PC-9 (cell line): ENCODE data around the gene PTPRD.

Experiments used
- EZH2 ChIP-seq: fragments of 200-600 bp; sonication (generic); IDR thresholded peaks from 2 replicates; pipeline ENCODE4 v1.8.0; 2017; ENCODE audit warnings: antibody characterized with exemption, low read depth
- TF ChIP-seq, protein P1 (sequence below): fragments of 200-600 bp; sonication (generic); conservative IDR thresholded peaks from 2 replicates; pipeline ENCODE4 v1.6.1; 2017; ENCODE audit warnings: mixed run types, antibody characterized with exemption, mild to moderate bottlenecking, moderate library complexity

DNA sequence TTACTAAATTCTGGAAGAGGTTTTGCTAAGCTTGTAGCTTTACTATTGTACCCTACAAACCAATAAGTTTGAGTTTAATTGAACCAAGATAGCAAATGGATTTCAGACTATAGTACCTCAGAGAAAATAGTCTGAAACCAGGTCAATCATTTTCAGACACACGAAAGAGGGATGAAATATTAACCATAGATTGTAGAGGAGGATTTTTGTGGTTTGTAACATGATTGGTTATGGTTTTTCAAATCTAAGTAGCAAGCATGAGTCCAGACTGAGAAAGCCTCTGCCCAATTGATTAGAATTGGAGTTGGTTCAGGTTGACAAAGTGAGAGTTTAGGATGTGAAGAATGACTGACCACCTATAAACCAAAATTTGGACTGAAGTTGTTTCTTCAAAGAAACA lies 2250.6 kb downstream of the PTPRD start:
- TF ChIP-seq EZH2: no peak
- TF ChIP-seq, protein P1, sequence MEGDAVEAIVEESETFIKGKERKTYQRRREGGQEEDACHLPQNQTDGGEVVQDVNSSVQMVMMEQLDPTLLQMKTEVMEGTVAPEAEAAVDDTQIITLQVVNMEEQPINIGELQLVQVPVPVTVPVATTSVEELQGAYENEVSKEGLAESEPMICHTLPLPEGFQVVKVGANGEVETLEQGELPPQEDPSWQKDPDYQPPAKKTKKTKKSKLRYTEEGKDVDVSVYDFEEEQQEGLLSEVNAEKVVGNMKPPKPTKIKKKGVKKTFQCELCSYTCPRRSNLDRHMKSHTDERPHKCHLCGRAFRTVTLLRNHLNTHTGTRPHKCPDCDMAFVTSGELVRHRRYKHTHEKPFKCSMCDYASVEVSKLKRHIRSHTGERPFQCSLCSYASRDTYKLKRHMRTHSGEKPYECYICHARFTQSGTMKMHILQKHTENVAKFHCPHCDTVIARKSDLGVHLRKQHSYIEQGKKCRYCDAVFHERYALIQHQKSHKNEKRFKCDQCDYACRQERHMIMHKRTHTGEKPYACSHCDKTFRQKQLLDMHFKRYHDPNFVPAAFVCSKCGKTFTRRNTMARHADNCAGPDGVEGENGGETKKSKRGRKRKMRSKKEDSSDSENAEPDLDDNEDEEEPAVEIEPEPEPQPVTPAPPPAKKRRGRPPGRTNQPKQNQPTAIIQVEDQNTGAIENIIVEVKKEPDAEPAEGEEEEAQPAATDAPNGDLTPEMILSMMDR: no peak
